Cerebellar cortex (tissue), 1 donor: ENCODE measurements around the gene BCAS4.

Source experiments
- DNase-seq: peaks from one replicate; pipeline ENCODE4 v3.0.0-alpha.2; 2015; ENCODE audit warnings: low spot score

BCAS4 gene

GRCh38 chr20:50911716-50912115 lies 116.9 kb downstream of the BCAS4 start:
- no peak for DNase-seq

GRCh38 chr20:50913690-50914375 lies 119.0 kb downstream of the BCAS4 start:
- DNase-seq: no peak

- no peak for DNase-seq
These were observed 120.6 kb downstream of the BCAS4 start for GRCh38 chr20:50915424-50915823.

GRCh38 chr20:50916257-50916656 lies 121.4 kb downstream of the BCAS4 start:
- DNase-seq: no peak

- DNase-seq: no peak
These were observed 122.1 kb downstream of the BCAS4 start for GRCh38 chr20:50916934-50917333.

- no peak for DNase-seq
These were observed 123.5 kb downstream of the BCAS4 start for GRCh38 chr20:50918403-50918802.

GRCh38 chr20:50919567-50919966 lies 124.7 kb downstream of the BCAS4 start:
- DNase-seq: no peak

- no peak for DNase-seq
These were observed 126.1 kb downstream of the BCAS4 start for GRCh38 chr20:50920997-50921396.

GRCh38 chr20:50921803-50922501 lies 127.1 kb downstream of the BCAS4 start:
- DNase-seq: no peak

GRCh38 chr20:50924261-50924920 lies 129.5 kb downstream of the BCAS4 start:
- DNase-seq: no peak

GRCh38 chr20:50926530-50926929 lies 131.7 kb downstream of the BCAS4 start:
- no peak for DNase-seq
